Loucy (cell line): ENCODE measurements around the gene SPSB1.

Source experiments
- EZH2phosphoT487 ChIP-seq: fragments of 200-600 bp; IDR thresholded peaks from 2 replicates; pipeline ENCODE4 v1.6.1; 2018; ENCODE audit warnings: antibody characterized with exemption, mild to moderate bottlenecking, moderate library complexity, borderline replicate concordance
- TF ChIP-seq, protein P1 (sequence below): fragments of 200-600 bp; sonication (generic); conservative IDR thresholded peaks from 2 replicates; pipeline ENCODE4 v1.5.1; 2014; ENCODE audit warnings: mild to moderate bottlenecking, antibody characterized with exemption, low read length

DNA sequence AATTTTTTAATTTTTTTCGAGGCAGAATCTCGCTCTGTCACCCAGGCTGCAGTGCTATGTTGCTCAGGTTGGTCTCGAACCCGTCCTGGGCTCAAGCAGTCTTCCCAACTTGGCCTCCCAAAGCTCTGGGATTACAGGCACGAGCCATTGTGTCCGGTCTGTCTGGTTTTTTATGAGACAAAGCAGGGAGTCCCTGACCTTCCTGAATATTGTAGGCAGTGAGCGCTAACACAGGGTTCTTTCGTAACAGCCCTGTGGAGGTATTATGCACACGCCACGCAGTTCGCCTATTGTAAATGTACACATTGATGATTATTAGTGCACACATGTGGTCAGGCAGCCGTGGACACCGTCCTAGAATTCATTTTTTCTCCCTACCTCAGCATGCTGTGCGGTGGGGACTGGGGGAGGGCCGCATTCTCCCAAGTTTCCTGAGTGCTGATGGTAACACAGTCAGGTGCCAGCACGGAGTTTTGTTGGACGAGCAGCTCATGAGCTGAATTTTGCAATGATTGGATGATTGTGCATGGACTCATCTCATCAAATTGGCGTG is 19.6 kb downstream of the SPSB1 start:
- TF ChIP-seq, protein P1, sequence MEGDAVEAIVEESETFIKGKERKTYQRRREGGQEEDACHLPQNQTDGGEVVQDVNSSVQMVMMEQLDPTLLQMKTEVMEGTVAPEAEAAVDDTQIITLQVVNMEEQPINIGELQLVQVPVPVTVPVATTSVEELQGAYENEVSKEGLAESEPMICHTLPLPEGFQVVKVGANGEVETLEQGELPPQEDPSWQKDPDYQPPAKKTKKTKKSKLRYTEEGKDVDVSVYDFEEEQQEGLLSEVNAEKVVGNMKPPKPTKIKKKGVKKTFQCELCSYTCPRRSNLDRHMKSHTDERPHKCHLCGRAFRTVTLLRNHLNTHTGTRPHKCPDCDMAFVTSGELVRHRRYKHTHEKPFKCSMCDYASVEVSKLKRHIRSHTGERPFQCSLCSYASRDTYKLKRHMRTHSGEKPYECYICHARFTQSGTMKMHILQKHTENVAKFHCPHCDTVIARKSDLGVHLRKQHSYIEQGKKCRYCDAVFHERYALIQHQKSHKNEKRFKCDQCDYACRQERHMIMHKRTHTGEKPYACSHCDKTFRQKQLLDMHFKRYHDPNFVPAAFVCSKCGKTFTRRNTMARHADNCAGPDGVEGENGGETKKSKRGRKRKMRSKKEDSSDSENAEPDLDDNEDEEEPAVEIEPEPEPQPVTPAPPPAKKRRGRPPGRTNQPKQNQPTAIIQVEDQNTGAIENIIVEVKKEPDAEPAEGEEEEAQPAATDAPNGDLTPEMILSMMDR = no peak
- TF ChIP-seq EZH2phosphoT487 = no peak
